ENCODE results near the gene EGFR. TPM values are rescaled to one million over a fixed set of nuclear protein-coding genes. Genes with fewer than 3 reads are reported as not detected.

EGFR gene
- total RNA-seq, 4 donors from 2014 or later, result 36.4 to 73.6 (median 38.7) TPM

DNA sequence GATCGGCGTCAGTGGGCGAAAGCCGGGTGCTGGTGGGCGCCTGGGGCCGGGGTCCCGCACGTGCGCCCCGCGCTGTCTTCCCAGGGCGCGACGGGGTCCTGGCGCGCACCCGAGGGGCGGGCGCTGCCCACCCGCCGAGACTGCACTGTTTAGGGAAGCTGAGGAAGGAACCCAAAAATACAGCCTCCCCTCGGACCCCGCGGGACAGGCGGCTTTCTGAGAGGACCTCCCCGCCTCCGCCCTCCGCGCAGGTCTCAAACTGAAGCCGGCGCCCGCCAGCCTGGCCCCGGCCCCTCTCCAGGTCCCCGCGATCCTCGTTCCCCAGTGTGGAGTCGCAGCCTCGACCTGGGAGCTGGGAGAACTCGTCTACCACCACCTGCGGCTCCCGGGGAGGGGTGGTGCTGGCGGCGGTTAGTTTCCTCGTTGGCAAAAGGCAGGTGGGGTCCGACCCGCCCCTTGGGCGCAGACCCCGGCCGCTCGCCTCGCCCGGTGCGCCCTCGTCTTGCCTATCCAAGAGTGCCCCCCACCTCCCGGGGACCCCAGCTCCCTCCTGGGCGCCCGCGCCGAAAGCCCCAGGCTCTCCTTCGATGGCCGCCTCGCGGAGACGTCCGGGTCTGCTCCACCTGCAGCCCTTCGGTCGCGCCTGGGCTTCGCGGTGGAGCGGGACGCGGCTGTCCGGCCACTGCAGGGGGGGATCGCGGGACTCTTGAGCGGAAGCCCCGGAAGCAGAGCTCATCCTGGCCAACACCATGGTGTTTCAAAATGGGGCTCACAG lies 1.1 kb downstream of the EGFR start:
- Histone ChIP-seq H3K27me3 (no peaks in the 10 kb centered on the region), H3K9me3 (no peaks in the 10 kb centered on the region), H3K4me1 (no peaks in the 10 kb centered on the region), H3K27ac (peak overlapping the region; percentile 93 to 95), H3K4me3 (peak overlapping the region; percentile 63 to 65), H3K36me3 (no peaks in the 10 kb centered on the region)
- TF ChIP-seq CTCF (IDR thresholded peaks at IDR 0.05) (peak in 2 of 4 experiments; percentile 12 to 20), POLR2A (IDR thresholded peaks at IDR 0.05) (no peak)
- DNase-seq, result peak; percentile 36 to 43
- intact Hi-C loops (cut with DNase I; ENCODE audit: low total_unique reads), result no loop called here

GRCh38 chr7:55020466-55020871 lies 1.7 kb downstream of the EGFR start:
- no peaks in the 10 kb centered on the region for H3K27me3 ChIP-seq
- intact Hi-C loops (cut with DNase I; ENCODE audit: low total_unique reads), result no loop called here
- TF ChIP-seq CTCF (IDR thresholded peaks at IDR 0.05), result no peak
- no peak for TF ChIP-seq POLR2A (IDR thresholded peaks at IDR 0.05)
- no peaks in the 10 kb centered on the region for H3K9me3 ChIP-seq
- peak overlapping the region; percentile 63 to 65 for H3K4me3 ChIP-seq
- peak overlapping the region; percentile 93 to 95 for H3K27ac ChIP-seq
- no peaks in the 10 kb centered on the region for H3K36me3 ChIP-seq
- DNase-seq, result peak; percentile 69 to 74
- no peaks in the 10 kb centered on the region for H3K4me1 ChIP-seq

DNA sequence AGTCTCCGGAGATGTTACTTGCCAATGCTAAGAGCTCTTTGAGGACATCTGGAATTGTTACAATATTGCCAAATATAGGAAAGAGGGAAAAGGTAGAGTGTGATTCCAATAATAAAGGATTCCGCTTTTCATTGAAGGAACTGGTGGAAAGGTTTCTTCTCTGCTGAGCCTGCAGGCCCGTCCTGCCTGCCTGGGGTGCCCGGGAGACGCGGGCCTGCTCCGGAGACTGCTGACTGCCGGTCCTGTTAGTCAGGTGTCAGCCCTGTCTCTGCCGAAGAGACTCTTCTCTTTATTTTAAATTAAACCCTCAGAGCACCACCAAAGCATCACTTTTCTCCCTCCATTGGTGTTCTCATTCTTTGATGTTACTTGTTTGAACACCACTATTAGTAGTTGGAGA lies 2.2 kb downstream of the EGFR start:
- Histone ChIP-seq H3K4me3 (peak overlapping the region; percentile 15 to 65), H3K27ac (peak overlapping the region; percentile 93 to 95), H3K4me1 (no peaks in the 10 kb centered on the region), H3K9me3 (no peaks in the 10 kb centered on the region), H3K36me3 (no peaks in the 10 kb centered on the region), H3K27me3 (no peaks in the 10 kb centered on the region)
- TF ChIP-seq POLR2A (IDR thresholded peaks at IDR 0.05) (no peak), CTCF (IDR thresholded peaks at IDR 0.05) (no peak)
- intact Hi-C loops (cut with DNase I; ENCODE audit: low total_unique reads), result no loop called here
- DNase-seq, result no peak

DNA sequence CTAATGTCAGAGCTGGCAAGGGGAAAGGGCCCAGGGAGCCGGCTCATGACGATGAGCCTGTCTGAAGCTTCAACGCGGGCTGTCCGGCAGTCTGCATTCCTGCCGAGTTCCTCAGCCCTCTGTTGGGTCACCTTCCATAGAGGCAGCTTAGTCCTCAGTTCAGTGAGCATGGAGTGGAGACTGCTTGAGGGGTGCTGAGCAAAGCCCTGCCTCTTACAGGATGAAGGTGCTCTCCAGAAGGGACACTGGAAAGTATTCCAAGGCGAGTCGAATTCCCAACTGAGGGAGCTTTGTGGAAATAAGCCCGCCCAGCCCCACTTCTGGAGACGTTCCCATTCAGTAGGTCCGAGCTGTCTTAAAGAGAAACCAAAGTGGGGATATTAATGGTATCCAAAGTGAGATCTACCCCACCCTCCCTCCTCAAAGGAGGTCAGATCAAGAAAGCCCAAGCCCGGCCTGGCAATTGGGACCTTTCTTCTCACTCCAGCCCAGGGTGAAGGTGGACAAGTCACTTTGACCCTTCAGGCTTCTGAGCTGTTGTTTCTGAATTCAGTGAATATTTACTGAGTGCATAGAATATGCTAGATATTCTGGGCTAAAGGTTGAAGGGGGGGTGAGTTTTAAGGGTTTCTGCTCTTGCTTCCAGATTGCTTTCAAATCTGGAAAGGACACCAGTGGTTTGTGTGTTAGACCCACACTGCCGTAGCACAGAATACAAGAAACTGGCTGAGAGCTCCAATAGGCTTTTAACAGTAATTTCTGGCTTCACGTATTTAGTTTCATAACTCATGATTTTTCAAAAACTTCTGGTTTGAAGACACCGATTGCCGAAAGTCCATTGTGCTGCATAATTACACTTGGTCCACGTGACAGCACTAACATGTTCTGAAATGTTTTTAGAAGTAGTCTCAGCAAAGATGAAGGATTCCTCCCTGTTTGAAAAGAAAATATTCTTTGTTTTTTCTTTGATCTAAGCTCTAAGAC lies 3.5 kb downstream of the EGFR start:
- Histone ChIP-seq H3K27ac (peak overlapping the region; percentile 93 to 95), H3K27me3 (no peaks in the 10 kb centered on the region), H3K36me3 (no peaks in the 10 kb centered on the region), H3K9me3 (no peaks in the 10 kb centered on the region), H3K4me1 (no peaks in the 10 kb centered on the region), H3K4me3 (peak overlapping the region in 1 of 2 donors; percentile 9)
- intact Hi-C loops (cut with DNase I; ENCODE audit: low total_unique reads), result no loop called here
- TF ChIP-seq POLR2A (IDR thresholded peaks at IDR 0.05), result no peak
- no peak for TF ChIP-seq CTCF (IDR thresholded peaks at IDR 0.05)
- DNase-seq, result peak in 1 of 2 donors; percentile 26

Measured in uterus (tissue), 4 donors.